SKM-1 treated with dmso at 0.1 percent for 144 hours (cell line): Measurements from ENCODE around the gene CC2D1A.

Experiments used
- DNase-seq: peaks from one replicate; lab custom pipeline; 2025; ENCODE audit not compliant: unreplicated experiment; lab: John Stamatoyannopoulos, UW

CC2D1A gene

GRCh38 chr19:13977803-13978202, 71.8 kb downstream of the CC2D1A start:
- DNase-seq, result no peak

DNA sequence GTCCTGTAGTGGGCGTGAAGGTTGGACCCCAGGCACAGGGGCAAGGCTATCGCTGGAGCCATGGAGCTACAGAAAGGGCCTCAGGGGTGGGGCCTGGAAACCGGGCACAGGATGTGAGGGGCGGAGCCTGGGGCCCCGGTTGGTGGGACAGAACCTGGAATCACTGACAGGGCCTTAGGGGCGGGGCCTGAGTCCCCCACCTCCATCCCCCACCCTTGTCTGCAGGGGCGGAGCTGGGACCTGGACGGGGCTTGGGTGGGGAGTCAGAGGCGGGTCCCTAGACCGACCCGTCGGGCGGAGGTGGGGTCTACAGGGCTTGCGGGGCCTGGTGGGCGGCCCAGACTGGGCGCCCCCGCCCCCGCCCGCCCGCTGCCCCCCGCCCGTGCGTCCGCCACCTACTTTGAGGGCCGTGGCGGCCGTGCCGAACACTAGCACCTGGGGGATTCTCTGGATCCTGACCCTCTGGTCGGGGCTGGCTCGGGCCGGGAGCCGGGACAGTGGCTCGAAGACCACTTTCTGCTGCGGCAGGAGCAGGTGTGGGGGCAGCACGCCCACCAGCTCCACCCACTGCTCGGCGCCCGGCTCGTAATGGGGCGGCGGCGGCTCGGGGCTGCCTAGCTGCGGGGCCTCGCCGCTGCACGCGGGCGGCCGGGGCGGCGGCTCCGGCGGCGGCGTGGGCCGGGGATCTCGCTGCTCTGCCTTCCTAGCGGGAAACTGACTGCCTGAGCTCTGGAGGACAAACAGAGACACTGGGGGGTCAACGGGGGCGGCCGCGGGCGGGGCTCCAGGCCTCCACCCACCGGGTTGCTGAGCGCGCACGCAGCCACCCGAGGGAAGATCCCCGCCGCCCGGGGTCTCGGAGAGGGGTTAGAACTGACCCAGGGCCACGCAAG, 72.6 kb downstream of the CC2D1A start:
- no peak for DNase-seq

DNA sequence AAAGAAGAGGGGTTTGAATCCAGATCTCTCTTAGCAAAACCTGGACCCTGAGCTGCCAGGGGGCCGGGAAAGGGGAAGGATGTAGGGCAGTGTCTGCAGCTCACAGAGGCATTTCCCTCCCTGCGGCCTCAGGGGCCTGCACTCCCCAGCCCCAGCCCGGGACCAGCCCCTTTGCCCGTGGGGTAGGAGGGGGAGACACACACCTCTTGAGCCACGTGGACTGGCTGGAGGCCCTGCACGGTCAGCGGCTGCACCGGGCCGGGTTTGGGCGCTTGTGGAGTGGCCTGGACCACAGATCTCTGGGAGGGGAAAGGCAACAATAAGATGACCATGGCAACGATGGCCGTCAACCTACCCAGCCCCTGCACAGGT, 73.2 kb downstream of the CC2D1A start:
- no peak for DNase-seq

DNA sequence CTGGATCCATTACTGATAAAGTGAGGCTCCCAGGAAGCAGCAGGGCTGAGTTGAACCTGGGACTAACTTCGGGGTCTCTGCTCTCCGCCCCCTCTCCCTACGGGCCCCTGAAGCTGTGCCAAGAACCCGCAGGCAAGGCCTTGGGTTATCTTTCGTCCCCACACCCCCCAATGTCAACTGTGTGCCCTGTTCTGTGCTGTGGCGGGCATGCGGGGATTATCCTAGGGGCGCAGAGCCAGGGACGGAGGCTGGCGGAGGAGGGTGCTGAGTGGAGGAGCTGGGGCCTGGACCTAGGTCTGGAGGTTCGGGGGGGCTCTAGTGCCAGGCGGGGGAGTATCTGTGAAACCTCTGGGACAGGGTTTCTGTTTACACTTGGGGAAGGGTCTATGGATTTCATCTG, 73.7 kb downstream of the CC2D1A start:
- no peak for DNase-seq

- DNase-seq, result no peak
These were observed 74.3 kb downstream of the CC2D1A start for GRCh38 chr19:13980340-13980739.
